Measurements from ENCODE around the gene METRN.
"Not testable (repeated sequence)": the region's sequence is repeated elsewhere in the genome, so short reads cannot be mapped to it uniquely, and the experiment has no call there.

Gene METRN

GRCh38 chr16:711084-711483 lies 3.8 kb upstream of the METRN start:
- DNase-seq, result no peak

- no peak for DNase-seq
Measured at GRCh38 chr16:711548-712320, 3.2 kb upstream of the METRN start.

GRCh38 chr16:712740-713250 lies 2.1 kb upstream of the METRN start:
- not testable (repeated sequence) for DNase-seq

GRCh38 chr16:714079-714478 lies 839 bp upstream of the METRN start:
- DNase-seq, result no peak

GRCh38 chr16:715477-716199 lies 720 bp downstream of the METRN start:
- no peak for DNase-seq

DNA sequence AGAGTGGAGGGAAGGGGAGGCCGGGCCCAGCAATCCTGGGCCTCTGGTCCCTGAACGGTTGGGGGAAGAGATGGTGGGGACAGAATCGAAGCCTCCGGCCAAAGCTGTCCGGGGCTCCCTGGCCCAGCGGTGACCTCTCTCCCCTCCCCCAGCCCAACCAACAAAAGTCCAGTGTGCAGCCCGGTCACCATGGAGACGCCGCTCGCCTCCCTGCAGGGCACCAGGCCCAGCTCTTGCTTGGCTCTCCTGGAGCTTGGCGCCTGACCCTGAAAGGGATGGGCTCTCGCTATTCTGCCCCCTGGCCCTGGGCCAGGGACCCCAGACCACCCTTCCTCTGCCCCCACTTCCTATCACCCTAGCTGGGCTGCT lies 1.3 kb downstream of the METRN start:
- no peak for DNase-seq

- DNase-seq, result no peak
Measured at GRCh38 chr16:716768-717325, 1.9 kb downstream of the METRN start.

- no peak for DNase-seq
Measured at GRCh38 chr16:717450-718245, 2.7 kb downstream of the METRN start.

DNA sequence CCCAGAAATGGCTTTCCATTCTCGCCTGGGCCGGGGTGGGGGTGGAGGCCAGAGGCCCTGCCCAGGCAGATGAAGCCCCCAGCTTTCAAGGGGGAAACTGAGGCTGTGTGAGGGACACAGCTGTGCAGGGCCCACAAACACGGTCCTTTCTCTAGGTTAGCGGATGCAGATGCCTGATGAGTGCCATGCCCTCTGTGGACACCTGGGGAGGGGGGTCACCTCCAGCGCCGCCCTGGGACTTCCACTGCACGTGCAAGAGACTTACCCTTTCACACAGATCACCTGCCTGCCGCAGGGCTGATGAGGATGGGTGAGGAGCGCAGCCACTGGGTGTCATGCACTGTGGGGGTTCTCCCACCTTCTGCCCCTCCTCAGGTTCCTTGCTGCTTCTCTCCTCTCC lies 3.5 kb downstream of the METRN start:
- DNase-seq, result no peak

DNA sequence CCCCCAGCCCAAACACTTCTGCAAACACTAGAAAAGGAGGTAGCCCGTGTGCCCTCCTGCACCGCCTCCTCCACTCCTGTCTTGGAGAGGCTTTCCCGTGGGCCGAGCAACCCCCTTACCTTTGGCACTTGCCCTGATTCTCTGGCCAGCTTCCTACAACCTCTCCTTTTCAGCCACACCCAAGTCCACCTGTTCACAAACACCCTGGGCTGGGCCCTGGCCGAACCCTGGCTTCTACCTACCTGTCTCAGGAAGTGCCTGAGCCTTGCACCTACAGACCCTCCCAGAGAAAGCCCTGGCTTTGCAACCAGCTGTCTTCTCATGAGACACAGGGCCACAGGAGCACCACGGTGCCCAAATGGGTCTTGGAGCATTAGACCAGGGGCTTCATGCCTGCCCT lies 4.0 kb downstream of the METRN start:
- no peak for DNase-seq

GRCh38 chr16:719815-720446 lies 5.0 kb downstream of the METRN start:
- DNase-seq, result no peak

DNA sequence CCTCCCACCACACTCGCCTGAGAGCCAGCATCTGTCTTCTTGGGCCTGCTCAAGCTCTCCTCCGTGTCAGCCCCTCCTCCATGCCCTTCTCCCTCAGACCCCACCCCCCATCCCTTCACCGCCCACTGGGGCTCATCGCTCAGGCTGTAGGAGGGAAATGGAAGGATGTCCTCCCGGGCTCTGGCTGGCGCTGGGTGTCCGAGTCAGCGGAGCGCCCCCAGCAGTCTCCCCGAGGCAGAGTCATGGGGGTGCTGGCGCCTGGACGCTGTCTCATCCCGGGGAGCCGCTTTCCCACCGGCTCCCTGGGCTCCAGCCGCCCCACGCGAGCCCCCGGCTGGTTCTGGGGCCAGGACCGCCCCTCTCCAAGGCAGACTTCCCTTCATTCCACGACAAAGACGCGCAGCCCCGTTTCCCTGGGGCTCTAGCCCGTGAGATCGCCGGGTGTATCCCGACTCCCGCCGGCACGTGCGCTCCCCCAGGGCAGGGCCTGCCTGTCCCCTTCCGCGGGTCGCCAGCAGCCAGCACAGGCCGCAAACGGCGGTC lies 5.6 kb downstream of the METRN start:
- no peak for DNase-seq

GRCh38 chr16:720990-721764 lies 6.3 kb downstream of the METRN start, which contains the start of gene ANTKMT:
ANTKMT (plus strand) TSS chr16:721146; CDS start chr16:721275, 129 bp downstream.
- no peak for DNase-seq

GRCh38 chr16:721765-722540 lies 7.0 kb downstream of the METRN start:
- DNase-seq, result no peak

DNA sequence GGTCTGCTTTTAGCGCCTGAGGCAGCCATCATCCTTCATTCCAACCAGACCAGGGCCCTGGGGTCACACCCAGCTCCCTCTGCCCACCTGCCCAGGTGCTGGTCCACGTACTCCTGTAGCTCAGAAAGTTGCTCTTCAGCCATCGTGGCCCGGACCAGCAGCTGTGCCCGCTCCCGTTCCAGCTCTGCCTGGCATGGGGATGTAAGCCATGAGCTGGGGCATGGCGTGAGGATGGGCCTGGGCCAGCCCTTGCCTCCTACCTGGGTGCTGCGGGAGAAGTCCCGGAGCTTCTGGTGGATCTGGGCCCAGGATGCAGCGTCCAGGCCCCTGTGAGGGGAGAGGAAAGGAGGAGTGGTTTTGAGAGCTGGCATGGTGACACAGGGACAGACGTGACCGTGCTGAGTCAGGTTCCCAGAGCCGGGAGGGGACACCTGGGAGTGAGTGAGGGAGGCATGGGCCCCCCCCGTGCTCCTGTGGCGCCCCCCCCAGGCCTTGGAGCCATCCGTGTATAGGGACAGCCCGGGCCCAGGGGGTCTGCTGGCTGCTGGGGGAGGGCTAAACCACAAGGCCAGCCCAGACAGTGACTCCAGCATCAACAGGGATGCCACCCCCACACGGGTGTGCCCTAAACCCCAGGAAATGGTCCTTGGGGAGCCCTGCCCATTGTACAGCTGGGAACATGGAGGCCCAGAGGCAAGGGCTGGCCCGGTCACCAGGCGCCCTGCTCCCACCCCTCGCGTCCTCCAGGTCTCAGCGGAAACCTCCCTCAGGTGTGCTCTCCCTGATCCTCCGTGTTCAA lies 8.1 kb downstream of the METRN start:
- DNase-seq, result no peak

- no peak for DNase-seq
Measured at GRCh38 chr16:723695-724094, 8.8 kb downstream of the METRN start.

DNA sequence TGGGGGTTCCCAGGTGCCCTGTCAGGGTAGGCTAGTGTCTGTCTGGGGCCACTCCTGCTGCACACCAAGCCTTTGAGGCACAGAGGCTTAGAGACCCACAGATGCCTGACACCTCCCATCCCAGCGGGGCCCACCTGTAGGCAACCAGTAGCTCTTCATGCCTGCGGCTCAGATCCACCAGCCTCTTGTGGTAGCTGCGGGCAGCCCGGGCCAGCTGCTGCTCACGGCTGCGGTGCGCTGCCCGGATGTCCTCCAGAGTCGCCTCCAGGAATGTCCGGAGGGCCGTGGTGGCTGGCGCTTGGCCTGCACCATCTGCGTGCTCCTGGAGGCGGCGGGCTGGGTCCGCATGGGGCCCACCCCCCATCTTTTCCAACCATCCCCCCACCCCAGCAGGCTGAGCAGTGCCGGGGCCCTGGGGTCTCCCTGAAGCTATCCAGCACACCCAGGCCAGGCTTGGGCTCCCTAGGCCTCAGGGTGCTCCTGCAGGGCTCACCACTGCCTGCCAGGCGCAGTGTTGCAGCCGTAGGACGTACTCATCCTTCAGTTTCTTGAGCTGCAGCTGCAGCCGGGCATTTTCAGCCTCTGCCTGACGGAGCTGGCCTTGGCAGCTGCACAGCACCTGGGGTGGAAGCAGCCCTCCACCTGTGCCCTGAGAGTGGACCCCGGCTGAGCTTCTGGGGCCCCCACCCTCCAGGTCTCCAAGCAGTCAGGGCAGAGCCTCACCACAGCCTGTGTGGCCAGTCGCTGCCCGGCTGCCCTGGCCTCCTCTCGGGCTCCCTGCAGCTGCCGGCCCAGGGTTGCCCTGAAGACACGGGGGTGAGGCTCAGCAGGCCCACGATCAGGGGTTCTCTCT lies 9.5 kb downstream of the METRN start:
- DNase-seq, result no peak

- DNase-seq, result no peak
Measured at GRCh38 chr16:725041-725376, 10.1 kb downstream of the METRN start.
